Cerebellar cortex (tissue), 1 donor: ENCODE measurements around the gene TMEM145.
"Not testable (repeated sequence)": the region's sequence is repeated elsewhere in the genome, so short reads cannot be mapped to it uniquely, and the experiment has no call there.

Source experiments
- DNase-seq: peaks from one replicate; pipeline ENCODE4 v3.0.0-alpha.2; 2015; ENCODE audit warnings: low spot score

TMEM145 gene

DNA sequence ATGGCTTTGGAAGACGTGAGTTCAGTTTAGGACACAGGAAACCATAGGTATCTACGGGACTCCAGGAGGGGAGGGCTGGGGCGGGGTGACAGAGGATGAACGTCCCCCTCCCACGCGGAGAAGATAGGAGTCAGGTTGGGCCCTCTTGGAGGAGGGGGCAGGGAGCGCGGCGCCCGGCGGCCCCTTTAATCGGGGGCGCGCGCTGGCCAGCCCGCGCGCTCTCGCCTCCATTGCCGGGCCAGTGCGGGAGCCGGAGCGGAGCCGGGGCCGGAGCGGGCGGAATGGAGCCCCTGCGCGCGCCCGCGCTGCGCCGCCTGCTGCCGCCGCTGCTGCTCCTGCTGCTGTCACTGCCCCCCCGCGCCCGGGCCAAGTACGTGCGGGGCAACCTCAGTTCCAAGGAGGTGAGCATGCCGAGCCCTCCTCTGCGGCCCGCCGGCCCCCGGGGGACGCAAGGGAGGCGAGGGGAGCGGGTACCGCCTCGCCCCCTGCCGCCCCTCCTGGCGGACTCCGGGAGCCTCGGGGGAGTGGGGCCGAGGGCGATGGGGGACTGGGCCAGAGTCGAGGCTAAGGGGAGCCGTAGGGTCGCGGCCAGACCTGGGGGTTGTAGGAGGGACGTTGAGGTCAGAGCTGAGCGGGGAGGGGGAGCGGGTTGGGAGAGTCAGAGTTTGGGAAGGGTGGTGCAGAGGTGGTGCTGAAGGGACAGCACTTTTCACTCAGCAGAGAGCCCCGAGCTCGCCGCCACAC is at the start of gene TMEM145:
Gene TMEM145, plus strand, starts transcription at position 214 of the 744 bp plus-strand sequence. Its CDS starts 68 bp downstream, at position 282.
- DNase-seq: peak; percentile 69

DNA sequence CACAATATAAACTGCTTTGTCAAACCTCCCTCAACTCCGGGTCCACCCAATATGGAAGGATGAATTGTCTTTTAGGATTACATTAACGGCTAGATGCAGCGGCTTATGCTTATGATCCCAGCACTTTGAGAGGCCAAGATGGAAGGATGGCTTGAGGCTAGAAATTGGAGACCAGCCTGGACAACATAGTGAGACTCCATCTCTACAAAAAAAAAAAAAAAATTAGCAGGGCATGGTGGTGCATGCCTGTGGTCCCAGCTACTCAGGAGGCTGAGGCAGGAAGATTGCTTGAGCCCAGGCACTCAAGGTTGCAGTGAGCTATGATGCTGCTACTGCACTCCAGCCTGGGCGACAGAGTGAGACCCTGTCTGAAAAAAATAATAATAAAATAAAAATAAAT is 47.0 kb upstream of the TMEM145 start:
- not testable (repeated sequence) for DNase-seq

DNA sequence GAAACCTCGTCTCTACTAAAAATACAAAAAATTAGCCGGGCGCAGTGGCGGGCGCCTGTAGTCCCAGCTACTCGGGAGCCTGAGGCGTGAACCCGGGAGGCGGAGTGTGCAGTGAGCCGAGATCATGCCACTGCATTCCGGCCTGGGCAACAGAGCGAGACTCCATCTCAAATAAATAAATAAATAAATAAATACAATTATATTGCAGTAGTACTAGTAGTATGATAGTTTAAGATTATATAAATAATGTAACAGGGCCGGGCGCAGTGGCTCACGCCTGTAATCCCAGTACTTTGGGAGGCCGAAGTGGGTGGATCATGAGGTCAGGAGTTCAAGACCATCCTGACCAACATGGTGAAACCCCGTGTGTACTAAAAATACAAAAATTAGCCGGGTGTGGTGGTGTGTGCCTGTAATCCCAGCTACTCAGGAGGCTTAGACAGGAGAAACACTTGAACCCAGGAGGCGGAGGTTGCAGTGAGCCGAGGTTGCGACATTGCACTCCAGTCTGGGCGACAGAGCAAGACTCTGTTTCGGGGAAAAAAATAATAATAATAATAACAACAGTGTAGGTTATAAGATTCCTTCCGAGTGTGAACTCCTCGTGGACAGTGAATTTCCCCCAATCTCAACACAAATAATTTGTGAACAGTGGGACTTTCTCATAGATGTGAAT is 46.0 kb upstream of the TMEM145 start:
- not testable (repeated sequence) for DNase-seq

DNA sequence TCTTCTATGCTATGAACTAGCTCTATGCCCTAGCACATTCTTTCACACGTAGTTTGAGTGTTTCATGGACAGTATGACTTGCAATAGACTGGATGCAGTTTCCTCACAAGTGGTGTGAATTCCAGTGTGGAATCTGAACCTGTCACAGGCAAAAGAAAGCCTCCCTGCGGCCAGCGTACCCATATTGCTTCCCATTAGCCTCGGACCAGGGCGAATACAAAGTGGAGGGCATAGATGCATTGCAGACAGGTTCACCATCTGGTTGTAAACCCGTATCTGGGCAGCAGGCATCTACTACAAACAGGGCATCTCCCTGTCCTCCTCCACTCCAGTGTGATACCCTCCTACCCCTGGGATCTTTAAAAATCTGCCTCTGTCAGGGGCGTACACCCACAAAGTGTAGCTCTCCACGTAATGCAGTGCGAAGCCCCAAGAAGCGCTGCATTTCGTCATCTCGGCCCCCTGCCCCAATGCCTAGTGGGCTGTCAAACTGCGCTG is 45.4 kb upstream of the TMEM145 start:
- DNase-seq: peak; percentile 50

DNA sequence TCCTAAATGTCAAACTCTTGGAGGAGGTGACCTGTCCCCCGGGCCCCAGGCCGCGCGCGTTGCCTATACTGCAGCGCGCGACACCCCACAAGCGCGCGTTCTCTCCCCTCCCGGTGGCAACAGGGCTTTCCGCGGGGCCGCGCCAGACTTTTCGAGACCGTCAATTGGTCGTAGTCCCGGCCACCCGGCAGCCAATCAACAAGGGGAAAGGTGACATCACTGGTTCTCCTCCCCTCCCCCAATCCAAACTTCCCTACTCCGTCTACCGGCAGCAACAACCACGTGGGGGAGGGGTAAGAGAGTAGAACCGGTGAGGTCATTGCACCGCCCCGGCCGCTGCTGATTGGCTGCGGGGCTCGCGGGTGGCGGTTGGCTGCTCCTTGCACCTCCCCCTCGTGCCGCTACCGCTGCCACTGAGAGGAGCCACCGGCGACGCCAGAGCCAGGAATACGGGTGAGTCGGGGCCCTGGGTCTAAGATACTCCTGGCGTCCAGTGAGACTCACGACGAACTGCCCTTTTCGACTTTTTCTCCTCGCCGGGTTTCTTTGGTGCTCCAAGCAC is 44.9 kb upstream of the TMEM145 start:
- peak; percentile 100 for DNase-seq

DNA sequence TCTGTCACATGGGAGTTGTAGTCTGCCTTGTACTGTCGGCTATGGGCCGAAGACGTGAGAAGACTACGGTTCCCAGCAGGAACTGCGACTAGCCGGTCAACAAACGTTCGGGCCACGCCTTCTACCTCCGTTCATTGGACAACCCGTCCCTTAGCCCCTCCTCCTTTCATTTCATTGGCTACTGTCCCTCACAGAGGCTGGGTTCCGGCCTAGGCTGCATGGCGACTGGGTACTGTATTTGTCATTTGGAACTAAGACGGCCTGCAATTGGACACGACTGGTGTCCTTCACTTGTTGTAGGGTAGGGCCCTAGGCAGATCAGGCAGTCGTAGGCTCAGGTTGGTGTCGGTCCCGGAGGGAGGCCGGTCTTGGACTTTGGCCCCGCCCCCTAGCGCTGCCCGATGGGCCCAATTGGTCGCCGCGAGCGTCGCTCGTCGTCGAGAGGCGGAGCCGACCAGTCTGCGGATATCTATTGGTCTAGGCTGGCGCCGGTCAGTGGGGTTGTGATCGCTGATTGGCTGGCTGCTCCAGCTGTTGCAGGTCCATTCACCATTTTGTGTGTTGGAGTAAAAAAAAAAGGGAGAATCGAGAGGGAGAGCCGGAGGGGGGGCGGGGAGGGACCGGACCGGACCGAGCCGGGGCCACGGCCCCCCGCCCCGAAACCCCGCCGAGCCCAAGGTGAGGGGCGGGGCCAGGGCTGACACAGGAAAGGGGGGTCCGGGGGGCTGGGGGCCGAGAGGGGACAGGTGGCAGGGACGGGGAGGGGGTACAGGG is 44.2 kb upstream of the TMEM145 start, which contains the start of gene CIC:
Gene CIC, plus strand, starts transcription at position 549 of the 774 bp plus-strand sequence. CDS start 2,532 bp downstream, outside the sequence.
- DNase-seq: peak; percentile 100

DNA sequence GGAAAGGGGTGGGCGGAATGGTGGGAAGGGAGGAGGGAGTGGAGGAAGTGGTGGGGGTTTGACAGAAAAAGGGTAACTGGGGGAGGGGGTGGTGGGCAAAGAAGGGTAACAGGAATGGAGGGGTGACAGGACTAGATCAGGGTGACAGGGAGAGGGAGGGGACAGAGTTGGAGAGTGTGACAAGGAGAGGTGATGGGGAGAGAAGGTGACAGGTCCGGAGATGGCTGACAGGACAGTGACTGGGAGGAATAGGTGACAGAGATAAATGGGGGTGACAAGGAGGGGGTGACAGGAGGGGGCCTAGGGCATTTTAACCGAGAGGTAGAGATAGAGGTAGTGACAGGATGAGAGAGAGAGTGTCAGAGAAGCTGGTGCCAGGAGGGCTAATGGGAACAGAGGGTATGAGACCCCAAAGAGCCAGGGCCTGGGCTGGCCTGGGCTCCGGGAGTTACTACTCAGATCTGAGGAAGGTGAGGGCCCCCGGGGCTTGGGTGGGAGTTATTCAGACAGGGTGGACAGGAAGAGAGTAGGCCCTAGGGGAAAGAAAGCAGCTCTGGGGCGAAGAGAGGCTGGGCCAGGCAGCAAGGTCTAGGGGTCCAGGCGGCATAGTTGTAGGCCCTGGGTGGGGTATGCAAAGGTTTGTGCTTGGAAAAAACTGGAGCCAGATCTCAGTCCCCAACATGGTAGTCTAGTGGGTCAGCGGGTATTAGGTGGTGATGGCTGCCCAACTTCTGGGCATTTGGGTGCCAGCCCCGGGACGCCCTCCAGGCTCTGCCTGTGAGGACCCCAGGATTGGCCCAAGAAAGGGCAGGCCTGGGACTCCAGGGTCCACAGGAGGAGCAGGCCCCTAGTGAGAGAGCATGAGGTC is 43.4 kb upstream of the TMEM145 start:
- DNase-seq: peak; percentile 14

DNA sequence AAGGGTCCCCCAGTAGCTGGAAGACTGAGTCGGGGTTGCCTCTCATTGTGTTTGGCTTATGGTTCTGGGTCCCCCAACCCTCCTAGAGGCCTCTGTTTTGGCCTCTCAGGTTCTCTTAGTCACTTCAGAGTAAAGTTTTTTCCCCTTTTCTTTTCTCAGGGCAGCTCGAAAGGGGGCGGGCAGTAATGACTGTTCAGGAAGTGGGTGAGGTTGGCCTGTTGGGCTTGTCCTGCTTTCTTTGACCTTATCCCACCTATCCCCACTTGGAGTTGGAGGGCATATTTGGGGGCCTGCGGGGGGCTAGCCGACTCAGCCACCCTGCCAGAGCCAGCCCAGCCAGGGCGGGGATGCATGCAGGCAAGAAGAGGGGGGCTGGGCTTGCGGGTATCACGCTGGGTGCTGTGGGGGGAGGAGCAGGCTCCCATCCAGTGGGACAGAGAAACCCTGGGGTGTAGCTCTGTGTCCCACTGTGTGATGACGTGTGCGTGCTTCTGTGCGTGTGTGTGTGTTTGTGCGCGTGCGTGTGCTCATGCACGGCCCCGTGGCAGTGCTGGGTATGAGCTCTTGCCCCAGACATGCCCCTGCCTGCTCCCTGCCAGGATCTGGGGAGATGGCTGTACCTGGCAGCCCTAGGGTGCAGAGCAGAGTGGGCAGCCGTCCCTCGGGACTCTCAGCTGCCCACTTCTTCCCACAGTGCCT is 42.6 kb upstream of the TMEM145 start:
- no peak for DNase-seq

DNA sequence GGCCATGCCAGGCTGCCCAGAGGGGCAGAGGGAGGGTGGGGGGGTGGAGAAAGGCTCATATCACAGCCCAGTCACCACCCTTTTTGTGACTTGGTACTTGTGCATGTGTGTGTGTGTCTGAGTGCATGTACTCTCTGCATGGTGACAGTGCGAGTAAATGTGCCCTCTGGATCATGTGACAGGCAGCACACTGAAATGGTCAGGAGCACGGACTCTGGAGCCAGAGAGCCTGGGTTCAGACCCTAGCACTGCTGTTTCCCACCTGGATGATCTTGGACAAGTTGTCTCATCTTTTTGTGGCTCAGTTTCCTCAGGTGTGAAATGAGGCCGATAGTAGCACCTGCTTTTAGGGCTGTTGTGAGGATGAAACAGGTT is 42.1 kb upstream of the TMEM145 start:
- peak; percentile 54 for DNase-seq

DNA sequence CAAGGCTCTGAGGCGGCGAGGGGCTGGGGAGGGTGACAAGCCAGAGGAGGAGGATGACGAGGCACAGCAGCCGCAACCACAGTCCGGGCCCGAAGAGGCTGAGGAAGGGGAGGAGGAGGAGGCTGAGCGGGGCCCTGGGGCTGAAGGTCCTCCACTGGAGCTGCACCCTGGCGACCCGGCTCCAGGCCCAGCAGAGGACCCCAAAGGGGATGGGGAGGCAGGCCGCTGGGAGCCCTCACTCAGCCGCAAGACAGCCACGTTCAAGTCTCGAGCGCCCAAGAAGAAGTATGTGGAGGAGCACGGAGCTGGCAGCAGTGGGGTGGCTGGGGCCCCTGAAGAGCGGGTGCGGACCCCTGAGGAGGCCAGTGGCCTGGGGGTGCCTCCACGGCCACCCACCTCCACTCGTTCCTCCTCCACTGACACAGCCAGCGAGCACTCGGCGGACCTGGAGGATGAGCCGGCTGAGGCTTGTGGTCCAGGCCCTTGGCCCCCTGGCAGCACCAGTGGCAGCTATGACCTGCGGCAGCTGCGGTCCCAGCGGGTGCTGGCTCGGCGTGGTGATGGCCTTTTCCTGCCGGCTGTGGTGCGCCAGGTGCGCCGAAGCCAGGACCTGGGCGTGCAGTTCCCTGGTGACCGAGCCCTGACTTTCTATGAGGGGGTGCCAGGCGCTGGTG is 41.1 kb upstream of the TMEM145 start:
- no peak for DNase-seq

DNA sequence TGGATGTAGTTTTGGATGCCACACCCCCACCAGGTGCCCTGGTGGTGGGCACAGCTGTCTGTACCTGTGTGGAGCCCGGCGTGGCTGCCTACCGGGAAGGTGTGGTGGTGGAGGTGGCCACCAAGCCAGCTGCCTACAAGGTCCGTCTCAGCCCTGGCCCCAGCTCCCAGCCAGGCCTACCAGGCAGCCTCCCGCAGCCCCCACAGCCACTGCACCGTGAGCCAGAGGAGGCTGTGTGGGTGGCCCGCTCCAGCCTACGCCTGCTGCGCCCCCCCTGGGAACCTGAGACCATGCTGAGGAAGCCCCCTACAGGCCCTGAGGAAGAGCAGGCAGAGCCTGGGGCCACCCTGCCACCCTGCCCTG is 40.6 kb upstream of the TMEM145 start:
- DNase-seq: no peak

DNA sequence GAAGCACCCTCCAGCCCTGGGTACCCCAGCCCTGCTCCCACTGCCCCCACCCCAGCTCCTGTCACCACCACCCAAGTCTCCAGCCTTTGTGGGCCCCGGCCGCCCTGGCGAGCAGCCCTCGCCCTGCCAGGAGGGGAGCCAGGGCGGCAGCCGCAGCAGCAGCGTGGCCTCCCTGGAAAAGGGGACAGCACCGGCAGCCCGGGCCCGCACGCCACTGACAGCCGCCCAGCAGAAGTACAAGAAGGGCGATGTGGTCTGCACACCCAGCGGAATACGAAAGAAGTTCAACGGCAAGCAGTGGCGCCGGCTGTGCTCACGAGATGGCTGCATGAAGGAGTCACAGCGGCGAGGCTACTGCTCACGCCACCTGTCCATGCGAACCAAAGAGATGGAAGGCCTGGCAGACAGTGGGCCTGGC is 40.1 kb upstream of the TMEM145 start:
- DNase-seq: no peak

DNA sequence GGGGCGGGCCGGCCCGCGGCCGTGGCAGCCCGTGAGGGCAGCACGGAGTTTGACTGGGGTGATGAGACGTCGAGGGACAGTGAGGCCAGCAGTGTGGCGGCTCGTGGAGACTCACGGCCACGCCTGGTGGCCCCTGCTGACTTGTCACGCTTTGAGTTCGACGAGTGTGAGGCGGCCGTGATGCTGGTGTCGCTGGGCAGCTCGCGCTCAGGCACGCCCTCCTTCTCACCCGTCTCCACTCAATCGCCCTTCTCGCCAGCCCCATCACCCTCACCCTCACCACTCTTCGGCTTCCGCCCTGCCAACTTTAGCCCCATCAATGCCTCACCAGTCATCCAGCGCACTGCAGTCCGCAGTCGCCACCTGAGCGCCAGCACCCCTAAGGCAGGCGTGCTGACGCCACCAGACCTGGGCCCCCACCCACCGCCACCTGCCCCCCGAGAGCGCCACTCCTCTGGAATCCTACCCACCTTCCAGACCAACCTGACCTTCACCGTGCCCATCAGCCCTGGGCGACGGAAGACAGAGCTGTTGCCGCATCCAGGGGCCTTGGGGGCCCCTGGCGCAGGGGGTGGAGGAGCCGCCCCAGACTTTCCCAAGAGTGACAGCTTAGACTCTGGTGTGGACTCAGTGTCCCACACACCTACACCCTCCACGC is 39.6 kb upstream of the TMEM145 start:
- DNase-seq: no peak

DNA sequence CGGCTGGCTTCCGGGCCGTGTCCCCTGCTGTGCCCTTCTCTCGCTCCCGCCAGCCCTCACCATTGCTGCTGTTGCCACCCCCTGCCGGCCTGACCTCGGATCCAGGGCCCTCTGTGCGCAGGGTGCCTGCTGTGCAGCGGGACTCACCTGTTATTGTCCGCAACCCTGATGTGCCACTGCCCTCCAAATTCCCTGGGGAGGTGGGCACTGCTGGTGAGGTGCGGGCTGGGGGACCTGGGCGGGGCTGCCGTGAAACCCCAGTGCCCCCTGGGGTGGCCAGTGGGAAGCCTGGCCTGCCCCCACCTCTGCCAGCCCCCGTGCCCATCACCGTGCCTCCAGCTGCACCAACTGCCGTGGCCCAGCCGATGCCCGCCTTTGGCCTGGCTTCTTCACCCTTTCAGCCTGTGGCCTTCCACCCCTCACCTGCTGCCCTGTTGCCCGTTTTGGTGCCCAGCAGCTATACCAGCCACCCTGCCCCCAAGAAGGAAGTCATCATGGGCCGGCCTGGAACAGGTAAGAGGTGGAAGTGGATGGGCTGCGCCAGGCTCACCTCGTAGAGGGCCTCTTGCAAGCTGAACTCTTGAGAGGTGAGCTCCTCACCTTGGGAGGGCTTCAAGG is 38.9 kb upstream of the TMEM145 start:
- no peak for DNase-seq

DNA sequence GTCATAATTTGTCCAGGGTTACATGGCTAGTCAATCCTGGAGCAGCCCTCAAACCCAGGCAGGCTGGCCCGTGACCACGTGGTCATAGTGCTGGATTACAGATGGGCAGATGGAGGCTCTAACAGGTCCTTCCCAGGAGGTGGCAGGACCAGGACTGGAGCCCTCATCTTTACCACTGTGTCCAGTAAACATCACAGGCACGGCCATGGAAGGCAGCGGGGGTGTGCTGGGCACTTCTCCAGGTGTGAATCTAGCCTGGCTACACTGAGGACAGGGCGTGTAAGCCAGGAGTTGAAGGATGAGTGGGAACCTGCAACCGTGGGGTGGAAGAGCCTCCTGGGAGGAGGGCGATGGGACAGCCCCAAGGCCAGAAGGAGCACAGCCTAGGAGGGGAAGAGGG is 38.0 kb upstream of the TMEM145 start:
- peak; percentile 76 for DNase-seq

DNA sequence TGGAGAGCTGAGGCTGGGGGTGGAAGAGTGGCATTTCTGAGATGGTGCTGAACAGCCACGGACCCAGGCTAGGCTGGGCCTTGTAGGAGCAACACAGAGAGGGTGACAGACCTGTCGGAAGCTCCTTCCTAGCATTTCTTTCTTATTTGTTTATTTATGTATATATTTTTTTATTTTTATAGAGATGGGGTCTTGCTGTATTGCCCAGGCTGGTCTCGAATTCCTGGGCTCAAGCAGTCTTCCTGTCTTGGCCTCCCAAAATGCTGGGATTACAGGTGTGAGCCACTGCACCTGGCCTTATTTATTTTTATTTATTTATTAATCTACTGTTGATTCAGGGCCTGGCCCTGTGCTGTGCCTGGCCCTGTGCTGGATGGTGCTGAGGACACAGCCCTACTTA is 37.6 kb upstream of the TMEM145 start:
- no peak for DNase-seq

DNA sequence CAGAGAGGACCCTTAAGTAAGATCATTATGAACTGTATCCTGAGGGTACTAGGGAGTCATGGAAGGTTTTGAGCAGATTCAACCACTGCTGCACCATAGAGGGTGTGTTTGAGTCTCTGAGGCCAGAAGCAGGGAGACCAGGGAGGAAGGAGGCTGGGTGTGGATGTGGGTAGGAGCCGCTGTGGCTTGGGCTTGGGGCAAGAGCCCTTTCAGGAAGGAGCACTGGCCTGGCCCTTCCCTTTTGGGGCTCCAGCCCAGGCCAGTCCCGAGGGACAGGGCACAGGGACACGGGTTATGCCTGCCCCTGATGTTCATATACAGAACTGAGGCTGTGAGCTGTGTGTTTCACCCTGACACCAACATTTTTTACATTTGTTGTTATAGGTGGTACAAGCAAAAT is 36.8 kb upstream of the TMEM145 start:
- DNase-seq: no peak

DNA sequence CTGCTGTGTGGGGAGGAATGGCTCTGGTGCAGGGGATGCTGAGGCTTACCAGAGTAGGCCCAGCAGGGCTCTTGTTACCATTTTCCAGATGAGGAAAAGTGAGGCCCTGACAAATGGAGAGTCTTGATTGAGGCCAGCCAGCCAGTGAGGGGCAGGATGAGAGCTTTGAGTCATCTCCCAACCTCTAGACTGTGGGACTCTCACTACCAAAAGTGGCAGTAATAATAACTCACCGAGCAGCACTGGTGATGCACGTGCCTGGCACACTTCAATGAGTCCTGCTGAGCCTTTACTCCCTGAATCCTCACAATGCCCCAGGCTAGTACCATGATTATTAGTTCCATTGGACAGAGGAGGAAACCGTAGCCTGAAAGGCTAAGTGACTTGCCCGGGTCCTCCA is 36.3 kb upstream of the TMEM145 start:
- DNase-seq: no peak

DNA sequence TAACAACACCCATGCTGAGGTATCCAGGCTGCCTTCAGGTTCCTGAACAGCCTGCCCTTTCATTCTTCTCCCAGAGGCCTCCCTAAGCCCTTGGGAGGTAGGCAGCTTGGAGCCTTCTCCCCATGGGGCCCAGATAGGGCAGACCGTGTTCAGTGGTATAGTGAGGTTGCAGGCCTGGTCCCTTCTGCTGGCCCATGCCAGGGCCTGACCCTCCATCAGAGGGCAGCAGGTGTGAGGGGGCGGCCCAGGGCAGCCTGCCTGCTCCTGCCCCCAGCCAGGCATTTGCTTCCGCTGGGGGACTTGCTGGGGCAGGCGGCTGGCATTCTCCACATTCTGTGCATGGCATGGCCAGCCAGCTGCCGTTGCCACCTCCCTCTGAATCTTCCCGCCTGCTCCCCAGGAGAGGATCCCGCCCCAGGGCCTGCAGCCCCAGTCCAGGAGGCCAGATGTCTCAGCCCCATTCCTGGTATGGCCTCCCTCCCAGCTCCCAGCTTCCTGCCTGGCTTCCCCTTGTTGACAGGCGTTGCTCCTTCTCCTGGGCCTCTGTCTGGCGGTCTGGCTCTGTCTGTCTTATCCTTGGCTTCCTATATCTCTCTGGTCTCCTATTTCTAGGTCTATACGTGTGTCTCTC is 35.2 kb upstream of the TMEM145 start:
- DNase-seq: no peak
